C4-2B (cell line): ENCODE results near the gene GALNS.

Experiments
- CTCF ChIP-seq: fragments of 450-650 bp; conservative IDR thresholded peaks from 2 replicates; pipeline ENCODE4 v1.5.1; 2017; ENCODE audit warnings: mild to moderate bottlenecking
- ZFX ChIP-seq: fragments of 450-650 bp; IDR thresholded peaks from 2 replicates; pipeline ENCODE4 v1.6.1; 2017

GRCh38 chr16:88846088-88846487 lies 10.7 kb downstream of the GALNS start:
- no peak for TF ChIP-seq CTCF
- TF ChIP-seq ZFX, result no peak
